Type B pancreatic cell (in vitro differentiated cells): ENCODE measurements around the gene STIM2. TPM values are rescaled to one million over a fixed set of nuclear protein-coding genes. Genes with fewer than 3 reads are reported as not detected.

ENCODE experiments used
- DNase-seq: peaks from one replicate; pipeline ENCODE4 v3.0.0; 2021; ENCODE audit warnings: mixed read lengths; ENCODE audit not compliant: unreplicated experiment; ENCODE audit errors: extremely low spot score
- H3K27ac Mint-ChIP-seq: 2 replicates; pipeline ENCODE4 v1.8.0; 2021; ENCODE audit warnings: mild to moderate bottlenecking, mixed read lengths
- H3K27me3 Mint-ChIP-seq: 2 replicates; pipeline ENCODE4 v1.8.0; 2021; ENCODE audit warnings: mixed read lengths
- H3K36me3 Mint-ChIP-seq: 2 replicates; pipeline ENCODE4 v1.8.0; 2021; ENCODE audit warnings: mixed read lengths
- H3K4me1 Mint-ChIP-seq: one replicate; pipeline ENCODE4 v1.8.0; 2021; ENCODE audit warnings: mixed read lengths; ENCODE audit not compliant: unreplicated experiment
- H3K4me3 Mint-ChIP-seq: 2 replicates; pipeline ENCODE4 v1.8.0; 2021; ENCODE audit warnings: mild to moderate bottlenecking, mixed read lengths
- H3K9me3 Mint-ChIP-seq: 2 replicates; pipeline ENCODE4 v1.8.0; 2021; ENCODE audit warnings: mixed read lengths
- total RNA-seq: library from RNA; stranded (reverse); gene quantifications from 2 replicates; pipeline ENCODE4 v1.2.1, GENCODE V29; 2021; ENCODE audit warnings: low replicate concordance
- TF ChIP-seq, protein P1 (sequence below): fragments of 200-600 bp; sonication (generic); conservative IDR thresholded peaks from 2 replicates; pipeline ENCODE4 v1.5.0; 2021; ENCODE audit warnings: antibody characterized with exemption, mild to moderate bottlenecking

STIM2 gene
- total RNA-seq, 1 donor from 2014 or later, result 36.2 TPM

DNA sequence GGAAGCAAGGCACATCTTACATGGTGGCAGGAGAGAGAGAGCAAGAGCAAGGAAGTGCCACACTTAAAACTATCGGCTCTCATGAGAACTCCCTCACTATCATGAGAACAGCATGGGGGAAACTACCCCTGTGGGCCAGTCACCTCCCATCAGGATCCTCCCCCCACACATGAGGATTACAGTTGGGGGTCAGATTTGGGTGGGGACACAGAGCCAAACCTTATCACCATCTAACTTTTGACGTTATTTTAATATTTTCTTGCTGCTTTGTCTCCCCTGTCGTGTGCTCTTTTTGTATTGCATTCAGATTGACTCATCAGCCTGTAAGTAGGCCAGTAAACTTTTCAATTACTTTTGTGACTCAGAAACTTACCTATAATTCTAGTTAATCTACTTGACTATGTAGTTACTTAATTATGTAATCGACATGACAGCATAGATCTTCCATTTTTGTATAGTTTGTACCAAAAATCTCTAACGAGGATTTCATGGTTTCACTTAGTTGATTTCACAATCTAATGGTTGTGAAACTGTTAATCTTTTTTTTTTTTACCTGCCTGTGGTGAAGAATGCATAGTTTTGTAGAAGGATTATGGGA, 18.3 kb downstream of the STIM2 start:
- no peak for DNase-seq
- Mint-ChIP-seq H3K9me3 (peaks cover 8% of the 10 kb centered on the region), H3K36me3 (peaks cover 13% of the 10 kb centered on the region), H3K27me3 (no peaks in the 10 kb centered on the region), H3K27ac (no peak overlapping the region), H3K4me3 (no peak overlapping the region), H3K4me1 (no peaks in the 10 kb centered on the region)
- TF ChIP-seq, protein P1, sequence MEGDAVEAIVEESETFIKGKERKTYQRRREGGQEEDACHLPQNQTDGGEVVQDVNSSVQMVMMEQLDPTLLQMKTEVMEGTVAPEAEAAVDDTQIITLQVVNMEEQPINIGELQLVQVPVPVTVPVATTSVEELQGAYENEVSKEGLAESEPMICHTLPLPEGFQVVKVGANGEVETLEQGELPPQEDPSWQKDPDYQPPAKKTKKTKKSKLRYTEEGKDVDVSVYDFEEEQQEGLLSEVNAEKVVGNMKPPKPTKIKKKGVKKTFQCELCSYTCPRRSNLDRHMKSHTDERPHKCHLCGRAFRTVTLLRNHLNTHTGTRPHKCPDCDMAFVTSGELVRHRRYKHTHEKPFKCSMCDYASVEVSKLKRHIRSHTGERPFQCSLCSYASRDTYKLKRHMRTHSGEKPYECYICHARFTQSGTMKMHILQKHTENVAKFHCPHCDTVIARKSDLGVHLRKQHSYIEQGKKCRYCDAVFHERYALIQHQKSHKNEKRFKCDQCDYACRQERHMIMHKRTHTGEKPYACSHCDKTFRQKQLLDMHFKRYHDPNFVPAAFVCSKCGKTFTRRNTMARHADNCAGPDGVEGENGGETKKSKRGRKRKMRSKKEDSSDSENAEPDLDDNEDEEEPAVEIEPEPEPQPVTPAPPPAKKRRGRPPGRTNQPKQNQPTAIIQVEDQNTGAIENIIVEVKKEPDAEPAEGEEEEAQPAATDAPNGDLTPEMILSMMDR, result no peak

DNA sequence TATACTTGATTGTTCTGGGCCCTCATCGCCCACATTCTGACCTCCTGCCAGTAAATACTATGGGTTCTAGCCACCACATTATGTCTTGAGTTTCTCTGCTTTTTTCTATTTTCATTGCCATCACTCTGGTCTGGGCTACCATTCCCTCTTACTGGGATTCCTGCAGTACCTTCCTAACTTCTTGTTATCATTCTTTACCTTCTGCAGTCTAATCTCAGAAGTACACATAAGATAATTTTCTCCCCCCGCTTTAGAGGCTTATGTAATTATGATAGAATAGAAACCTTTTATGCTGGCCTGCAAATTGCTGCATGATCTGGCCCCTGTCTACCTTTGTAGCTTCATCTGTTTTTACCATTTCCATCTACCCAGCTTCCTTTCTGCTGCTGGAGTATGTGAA, 19.2 kb downstream of the STIM2 start:
- no peak overlapping the region for H3K27ac Mint-ChIP-seq
- no peak for DNase-seq
- H3K4me3 Mint-ChIP-seq, result no peak overlapping the region
- TF ChIP-seq, protein P1, result no peak
- H3K36me3 Mint-ChIP-seq, result peaks cover 13% of the 10 kb centered on the region
- H3K27me3 Mint-ChIP-seq, result no peaks in the 10 kb centered on the region
- H3K4me1 Mint-ChIP-seq, result no peaks in the 10 kb centered on the region
- H3K9me3 Mint-ChIP-seq, result peaks cover 8% of the 10 kb centered on the region

DNA sequence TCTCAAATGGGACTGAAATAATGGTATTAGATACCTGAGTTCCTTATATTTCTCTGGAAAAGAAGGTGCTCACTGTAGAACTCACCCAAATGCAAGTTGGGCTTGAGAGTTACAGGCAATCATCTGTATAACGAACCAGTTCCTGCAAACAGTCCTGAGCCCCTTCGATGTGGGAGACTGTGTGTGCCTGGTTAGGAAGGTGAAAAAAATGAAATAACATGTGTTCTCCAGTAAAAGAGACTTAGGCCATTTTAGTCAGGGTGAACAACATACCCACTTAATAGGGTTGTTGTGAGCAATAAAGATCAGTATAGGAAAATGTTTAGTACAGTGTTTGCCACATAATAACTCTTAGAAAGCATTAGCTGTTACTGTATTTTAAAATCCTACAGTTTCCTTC, 23.4 kb downstream of the STIM2 start:
- H3K4me1 Mint-ChIP-seq, result peaks cover 4% of the 10 kb centered on the region
- peaks cover 4% of the 10 kb centered on the region for H3K36me3 Mint-ChIP-seq
- TF ChIP-seq, protein P1, result no peak
- H3K27me3 Mint-ChIP-seq, result no peaks in the 10 kb centered on the region
- H3K4me3 Mint-ChIP-seq, result no peak overlapping the region
- no peak overlapping the region for H3K27ac Mint-ChIP-seq
- no peaks in the 10 kb centered on the region for H3K9me3 Mint-ChIP-seq
- DNase-seq, result no peak

DNA sequence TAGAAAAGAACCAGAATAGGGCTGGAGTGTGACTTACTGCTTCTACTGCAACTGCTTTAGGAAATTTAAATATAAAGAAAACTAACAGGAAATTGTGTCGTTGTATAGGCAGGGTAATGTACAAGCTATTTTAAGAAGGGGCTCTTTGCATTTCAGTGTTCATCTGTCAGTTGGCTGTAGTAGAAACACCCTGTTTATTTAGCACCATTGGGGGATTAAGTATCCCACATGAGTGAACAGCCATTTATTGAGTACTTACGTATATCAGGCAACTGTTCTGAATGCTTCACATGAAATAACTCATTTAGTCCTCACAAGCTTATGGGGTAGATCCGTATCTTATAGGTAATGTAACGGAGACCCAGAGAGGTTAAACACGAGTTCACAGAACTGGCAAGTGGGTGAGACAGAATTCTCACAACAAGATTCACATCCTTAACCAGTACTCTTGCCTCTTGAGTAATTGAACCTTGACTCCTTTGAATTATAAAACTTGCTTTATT, 23.9 kb downstream of the STIM2 start:
- DNase-seq, result no peak
- Mint-ChIP-seq H3K27ac (no peak overlapping the region), H3K9me3 (no peaks in the 10 kb centered on the region), H3K27me3 (no peaks in the 10 kb centered on the region), H3K4me1 (peaks cover 4% of the 10 kb centered on the region), H3K4me3 (no peak overlapping the region), H3K36me3 (peaks cover under 1% of the 10 kb centered on the region)
- TF ChIP-seq, protein P1, result no peak

DNA sequence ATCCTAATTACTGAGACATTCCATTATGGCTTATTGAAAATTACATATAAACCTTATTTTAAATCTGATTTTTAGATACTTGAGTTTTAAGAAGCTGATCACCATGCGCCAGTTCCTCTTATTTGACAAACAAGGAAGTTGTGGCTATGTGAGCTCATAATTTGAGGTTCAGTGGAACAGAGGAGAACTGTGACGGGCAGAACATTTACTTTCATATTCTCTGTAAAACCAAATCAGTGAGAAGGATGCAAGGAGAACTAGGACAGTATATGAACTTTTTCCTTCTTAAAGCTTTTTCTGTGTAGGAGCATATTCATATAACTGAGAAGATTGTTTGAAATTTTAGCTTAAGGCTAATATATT, 25.3 kb downstream of the STIM2 start:
- TF ChIP-seq, protein P1, result no peak
- H3K4me3 Mint-ChIP-seq, result no peak overlapping the region
- H3K36me3 Mint-ChIP-seq, result peaks cover 9% of the 10 kb centered on the region
- H3K4me1 Mint-ChIP-seq, result peaks cover 4% of the 10 kb centered on the region
- peaks cover 7% of the 10 kb centered on the region for H3K9me3 Mint-ChIP-seq
- no peak for DNase-seq
- H3K27ac Mint-ChIP-seq, result no peak overlapping the region
- no peaks in the 10 kb centered on the region for H3K27me3 Mint-ChIP-seq

DNA sequence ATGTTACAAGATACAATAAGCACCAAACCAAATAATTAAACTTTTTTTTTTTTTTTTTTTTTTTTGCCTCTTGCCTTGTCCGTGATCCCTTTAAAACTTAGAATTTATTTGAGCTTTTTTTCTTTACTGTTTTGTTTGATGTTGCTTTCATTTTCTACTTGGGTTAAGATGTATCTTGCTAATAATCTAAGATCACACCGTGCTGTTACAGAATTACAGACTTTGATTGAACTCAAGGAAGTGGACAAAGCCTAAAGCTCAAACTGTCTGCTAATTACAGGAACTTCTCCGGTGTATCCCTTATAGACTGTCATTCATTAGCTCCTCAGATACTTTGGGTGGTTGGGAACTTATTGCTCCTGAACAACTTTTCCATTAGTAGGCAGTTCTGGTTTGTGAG, 26.5 kb downstream of the STIM2 start:
- Mint-ChIP-seq H3K4me1 (peaks cover 4% of the 10 kb centered on the region), H3K27ac (no peak overlapping the region), H3K36me3 (peaks cover 12% of the 10 kb centered on the region), H3K27me3 (no peaks in the 10 kb centered on the region), H3K4me3 (no peak overlapping the region), H3K9me3 (peaks cover 7% of the 10 kb centered on the region)
- no peak for DNase-seq
- TF ChIP-seq, protein P1, result no peak
